GM15510 (cell line): Measurements from ENCODE around the gene PRL.

ENCODE experiments used
- POLR2A ChIP-seq: IDR thresholded peaks from 3 replicates; pipeline ENCODE4 v1.6.1; 2011; ENCODE audit warnings: borderline replicate concordance; ENCODE audit not compliant: insufficient read length; ENCODE audit errors: extremely low read depth

Gene PRL

GRCh38 chr6:22296936-22297335 lies at the start of gene PRL:
Gene PRL (minus strand): TSS chr6:22297036. CDS start chr6:22296982, 54 bp downstream.
- TF ChIP-seq POLR2A, result no peak

DNA sequence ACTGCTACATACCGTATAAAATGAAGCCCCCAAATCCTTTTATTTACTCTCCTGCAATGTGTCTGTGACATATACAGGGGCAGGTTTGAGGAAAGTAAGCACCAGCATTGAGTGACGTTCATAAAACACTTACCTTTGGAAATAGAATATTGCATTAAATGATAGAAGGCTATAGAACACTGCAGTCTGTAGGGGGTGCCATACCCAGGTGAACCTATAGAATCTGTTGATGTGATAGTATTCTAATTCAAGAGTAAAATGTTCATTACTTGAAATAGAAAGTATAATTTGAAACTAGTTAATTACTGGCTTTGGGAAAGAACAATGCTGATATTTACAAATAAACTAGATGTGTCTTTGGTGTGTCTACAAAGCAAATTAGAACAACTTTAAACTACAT lies 47.0 kb upstream of the PRL start:
- no peak for TF ChIP-seq POLR2A

DNA sequence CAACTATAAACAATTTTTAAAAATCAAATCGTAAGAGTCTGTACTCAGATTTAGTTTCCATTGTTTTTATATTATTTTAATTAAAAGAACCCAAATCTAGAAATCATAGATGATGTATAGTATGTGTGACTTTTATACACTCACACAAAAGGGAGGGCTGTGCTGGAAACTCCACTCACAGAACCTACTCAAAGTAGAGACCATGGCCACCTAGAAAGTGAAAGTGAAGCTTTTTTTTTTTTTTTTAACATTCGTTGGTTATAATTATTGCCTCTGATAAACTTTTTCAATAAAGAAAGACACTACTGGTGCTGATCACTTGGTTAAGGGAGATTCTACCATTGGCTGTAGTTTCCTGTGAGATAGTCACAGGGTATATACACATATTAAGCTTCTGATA lies 37.9 kb upstream of the PRL start:
- no peak for TF ChIP-seq POLR2A

- no peak for TF ChIP-seq POLR2A
Measured at GRCh38 chr6:22333802-22334201, 37.0 kb upstream of the PRL start.

GRCh38 chr6:22332711-22333110 lies 35.9 kb upstream of the PRL start:
- TF ChIP-seq POLR2A, result no peak

DNA sequence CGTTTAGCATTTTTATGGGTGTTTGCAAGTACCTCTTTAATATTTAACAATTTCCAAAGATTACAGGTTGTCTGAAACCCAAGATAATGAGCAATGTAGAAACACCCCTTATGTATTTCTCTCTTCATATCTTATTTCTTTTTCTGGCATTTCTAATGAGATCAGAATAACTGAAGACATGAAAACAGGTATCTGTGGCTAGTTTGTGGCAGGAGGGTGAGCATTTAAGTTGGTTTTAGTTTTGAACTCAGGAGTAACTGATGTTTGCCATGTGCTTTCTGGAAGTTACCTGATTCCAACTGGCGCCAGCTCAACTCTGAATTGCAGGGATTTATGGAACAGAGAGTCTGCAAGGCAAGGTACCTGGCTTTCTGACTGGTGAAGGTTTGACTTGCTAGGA lies 35.4 kb upstream of the PRL start:
- TF ChIP-seq POLR2A, result no peak

DNA sequence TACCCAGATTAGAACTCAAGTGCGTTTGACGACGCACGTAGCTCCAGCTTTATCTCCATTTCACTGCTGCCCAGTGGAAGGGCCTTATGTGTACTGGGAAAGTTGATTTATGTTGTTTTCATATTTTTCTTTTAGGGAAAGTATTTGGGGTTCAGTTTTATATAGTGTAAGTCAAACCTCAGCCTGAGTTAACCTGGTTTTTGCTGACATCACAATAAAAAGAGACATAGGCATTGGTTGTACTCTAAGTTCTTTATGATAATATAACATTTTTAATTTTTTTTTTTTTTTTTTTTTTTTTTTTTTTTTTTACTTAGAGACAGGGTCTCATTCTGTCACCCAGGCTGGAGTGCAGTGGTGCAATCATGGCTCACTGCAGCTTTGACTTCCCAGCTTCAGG lies 34.1 kb upstream of the PRL start:
- TF ChIP-seq POLR2A, result no peak

- TF ChIP-seq POLR2A, result no peak
Measured at GRCh38 chr6:22328474-22328873, 31.6 kb upstream of the PRL start.

GRCh38 chr6:22327881-22328280 lies 31.0 kb upstream of the PRL start:
- no peak for TF ChIP-seq POLR2A

DNA sequence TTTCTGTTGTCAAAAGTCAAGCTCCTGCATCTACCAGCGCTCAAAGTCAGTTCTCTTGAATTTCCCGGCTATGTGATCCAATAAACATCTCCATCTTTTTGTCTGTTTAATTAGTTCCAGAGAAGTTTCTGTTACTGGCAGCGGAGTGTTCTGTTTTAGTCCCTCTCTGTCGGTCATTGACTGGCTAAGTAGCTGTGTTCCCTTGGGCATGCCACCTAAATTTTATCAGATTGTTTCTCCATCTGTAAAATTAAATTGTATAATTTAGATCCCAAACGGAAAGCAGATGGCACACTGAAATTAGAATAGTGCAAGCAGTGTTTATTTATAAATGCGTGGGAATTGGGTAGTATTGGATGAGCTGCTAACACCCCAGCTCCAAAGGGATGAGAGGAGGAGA lies 29.7 kb upstream of the PRL start:
- TF ChIP-seq POLR2A, result no peak

GRCh38 chr6:22325481-22325880 lies 28.6 kb upstream of the PRL start:
- no peak for TF ChIP-seq POLR2A

- TF ChIP-seq POLR2A, result no peak
Measured at GRCh38 chr6:22323848-22324247, 27.0 kb upstream of the PRL start.

GRCh38 chr6:22322103-22323030 lies 25.5 kb upstream of the PRL start:
- TF ChIP-seq POLR2A, result no peak

GRCh38 chr6:22320750-22321149 lies 23.9 kb upstream of the PRL start:
- no peak for TF ChIP-seq POLR2A

DNA sequence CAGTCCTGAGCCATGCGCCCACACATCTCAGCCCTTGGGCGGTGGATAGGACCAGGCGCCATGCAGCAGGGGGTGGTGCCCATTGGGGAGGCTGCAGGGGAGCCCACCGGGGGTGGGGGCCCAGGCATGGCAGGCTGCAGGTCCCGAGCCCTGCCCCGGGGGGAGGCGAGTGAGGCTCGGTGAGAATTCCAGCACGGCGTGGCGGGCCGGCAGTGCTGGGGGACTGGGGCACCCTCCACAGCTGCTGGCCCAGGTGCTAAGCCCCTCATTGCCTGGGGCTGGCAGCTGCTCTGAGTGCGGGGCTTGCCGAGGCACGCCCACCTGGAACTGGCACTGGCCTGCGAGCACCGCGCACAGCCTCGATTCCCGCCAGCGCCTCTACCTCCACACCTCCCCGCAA lies 21.6 kb upstream of the PRL start:
- no peak for TF ChIP-seq POLR2A

DNA sequence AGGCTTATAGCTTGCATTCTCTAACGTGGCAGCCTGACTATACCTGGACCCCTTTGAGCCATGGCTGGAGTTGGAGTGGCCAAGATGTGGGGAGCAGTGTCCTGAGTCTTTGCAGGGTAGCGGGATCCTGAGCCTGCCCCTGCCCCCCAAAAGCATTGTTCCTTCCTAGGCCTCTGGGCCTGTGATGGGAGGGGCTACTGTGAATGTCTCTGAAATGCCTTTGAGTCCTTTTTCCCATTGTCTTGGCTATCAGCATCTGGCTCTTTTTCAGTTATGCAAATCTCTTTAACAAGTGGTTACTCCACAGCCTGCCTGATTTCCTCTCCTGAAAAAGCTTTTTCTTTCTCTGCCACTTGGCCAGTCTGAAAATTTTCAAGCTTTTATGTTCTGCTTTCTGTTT lies 17.0 kb upstream of the PRL start:
- TF ChIP-seq POLR2A, result no peak
